Glutamatergic neuron (in vitro differentiated cells): ENCODE measurements around the gene LEMD2. TPM values are rescaled to one million over a fixed set of nuclear protein-coding genes. Genes with fewer than 3 reads are reported as not detected.
A peak's percentile ranks its signal among the peaks of the same experiment; 100 is the strongest.

ENCODE experiments used
- DNase-seq: peaks from one replicate; pipeline ENCODE4 v3.0.0; 2022
- H3K27ac Mint-ChIP-seq: one replicate; pipeline ENCODE4 v1.8.0; 2020; ENCODE audit warnings: mild to moderate bottlenecking, mixed read lengths, inconsistent platforms; ENCODE audit not compliant: unreplicated experiment
- H3K27me3 Mint-ChIP-seq: one replicate; pipeline ENCODE4 v1.8.0; 2020; ENCODE audit warnings: mild to moderate bottlenecking, moderate library complexity, mixed read lengths, inconsistent platforms; ENCODE audit not compliant: unreplicated experiment
- H3K36me3 Mint-ChIP-seq: one replicate; pipeline ENCODE4 v1.8.0; 2020; ENCODE audit warnings: mild to moderate bottlenecking, mixed read lengths, inconsistent platforms; ENCODE audit not compliant: unreplicated experiment
- H3K4me1 Mint-ChIP-seq: one replicate; pipeline ENCODE4 v1.8.0; 2020; ENCODE audit warnings: mild to moderate bottlenecking, low read depth, mixed read lengths, inconsistent platforms; ENCODE audit not compliant: unreplicated experiment
- H3K4me3 Mint-ChIP-seq: one replicate; pipeline ENCODE4 v1.8.0; 2020; ENCODE audit warnings: mild to moderate bottlenecking, mixed read lengths, inconsistent platforms; ENCODE audit not compliant: unreplicated experiment
- H3K9me3 Mint-ChIP-seq: one replicate; pipeline ENCODE4 v1.8.0; 2020; ENCODE audit warnings: mild to moderate bottlenecking, moderate library complexity, mixed read lengths, inconsistent platforms; ENCODE audit not compliant: unreplicated experiment
- total RNA-seq: library from RNA; stranded (reverse); fragmentation: NEBNext Ultra II Directional; extraction: Animal tissue kit (Norgen Biotek cat#: 25700); gene quantifications from one replicate; pipeline ENCODE4 v1.2.1, GENCODE V29; 2021; ENCODE audit not compliant: unreplicated experiment
- TF ChIP-seq, protein P1 (sequence below): fragments of 200-600 bp; sonication (generic); IDR thresholded peaks from one replicate; pipeline ENCODE4 v1.5.0; 2021; ENCODE audit not compliant: partially characterized antibody, unreplicated experiment

The LEMD2 gene
- total RNA-seq, 1 donor from 2014 or later: 82.4 TPM

DNA sequence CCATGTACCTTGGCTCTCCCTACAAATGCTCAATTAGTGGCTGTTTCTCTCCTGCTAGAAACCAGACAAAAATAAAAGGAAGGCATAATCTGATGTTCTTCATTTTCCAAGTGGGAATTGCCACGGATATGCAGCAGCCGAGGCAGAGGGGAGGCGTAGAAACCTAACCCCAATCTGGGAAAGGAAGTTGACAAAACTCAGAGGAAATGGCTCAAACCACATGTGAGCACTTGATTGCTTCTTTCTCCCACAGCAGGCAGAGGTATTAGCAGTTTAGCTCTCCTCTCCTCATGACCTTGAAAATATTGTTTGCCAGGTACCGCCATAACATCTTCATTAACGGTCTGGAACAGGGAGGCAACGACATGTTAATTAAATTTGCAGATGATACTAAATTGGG lies 18.7 kb upstream of the LEMD2 start:
- Mint-ChIP-seq H3K27me3 (peaks cover 2% of the 10 kb centered on the region), H3K4me3 (peak overlapping the region; percentile 14), H3K9me3 (peaks cover 13% of the 10 kb centered on the region), H3K4me1 (peaks cover 69% of the 10 kb centered on the region), H3K27ac (no peak overlapping the region), H3K36me3 (no peaks in the 10 kb centered on the region)
- TF ChIP-seq, protein P1, sequence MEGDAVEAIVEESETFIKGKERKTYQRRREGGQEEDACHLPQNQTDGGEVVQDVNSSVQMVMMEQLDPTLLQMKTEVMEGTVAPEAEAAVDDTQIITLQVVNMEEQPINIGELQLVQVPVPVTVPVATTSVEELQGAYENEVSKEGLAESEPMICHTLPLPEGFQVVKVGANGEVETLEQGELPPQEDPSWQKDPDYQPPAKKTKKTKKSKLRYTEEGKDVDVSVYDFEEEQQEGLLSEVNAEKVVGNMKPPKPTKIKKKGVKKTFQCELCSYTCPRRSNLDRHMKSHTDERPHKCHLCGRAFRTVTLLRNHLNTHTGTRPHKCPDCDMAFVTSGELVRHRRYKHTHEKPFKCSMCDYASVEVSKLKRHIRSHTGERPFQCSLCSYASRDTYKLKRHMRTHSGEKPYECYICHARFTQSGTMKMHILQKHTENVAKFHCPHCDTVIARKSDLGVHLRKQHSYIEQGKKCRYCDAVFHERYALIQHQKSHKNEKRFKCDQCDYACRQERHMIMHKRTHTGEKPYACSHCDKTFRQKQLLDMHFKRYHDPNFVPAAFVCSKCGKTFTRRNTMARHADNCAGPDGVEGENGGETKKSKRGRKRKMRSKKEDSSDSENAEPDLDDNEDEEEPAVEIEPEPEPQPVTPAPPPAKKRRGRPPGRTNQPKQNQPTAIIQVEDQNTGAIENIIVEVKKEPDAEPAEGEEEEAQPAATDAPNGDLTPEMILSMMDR: no peak
- no peak for DNase-seq

- H3K36me3 Mint-ChIP-seq: no peaks in the 10 kb centered on the region
- H3K9me3 Mint-ChIP-seq: peaks cover 10% of the 10 kb centered on the region
- H3K4me1 Mint-ChIP-seq: peaks cover 65% of the 10 kb centered on the region
- no peak overlapping the region for H3K27ac Mint-ChIP-seq
- no peak overlapping the region for H3K4me3 Mint-ChIP-seq
- TF ChIP-seq, protein P1: no peak
- H3K27me3 Mint-ChIP-seq: peaks cover 2% of the 10 kb centered on the region
- no peak for DNase-seq
Measured at GRCh38 chr6:33806841-33807240, 17.9 kb upstream of the LEMD2 start.

DNA sequence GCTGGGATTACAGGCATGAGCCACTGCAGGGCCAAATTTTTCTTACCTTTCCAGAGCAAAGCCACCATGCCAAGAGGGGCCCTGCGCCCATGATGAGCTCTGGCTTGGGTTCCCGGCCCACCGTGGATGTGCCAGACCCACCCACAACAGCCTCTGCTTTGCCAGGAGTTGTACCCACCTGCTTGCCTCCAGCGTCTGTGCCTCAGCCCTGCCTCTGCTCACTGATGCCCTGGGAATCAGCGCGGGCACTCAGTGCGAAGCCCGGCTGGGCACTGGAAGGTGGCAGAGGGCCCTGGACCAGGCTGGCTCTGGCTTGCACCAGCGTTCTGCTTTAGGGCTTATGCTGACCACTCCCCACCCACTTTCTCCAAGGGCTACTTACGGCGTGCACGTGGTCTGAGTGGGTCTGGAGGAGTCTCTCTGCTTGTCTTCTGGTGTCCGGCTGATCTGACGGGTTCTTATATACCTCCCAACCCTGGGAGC lies 14.7 kb upstream of the LEMD2 start, which contains the start of gene MLN:
TSS of gene MLN (minus strand) at position 433 of the 483 bp plus-strand sequence. CDS start 2,840 bp downstream, outside the sequence.
- no peaks in the 10 kb centered on the region for H3K36me3 Mint-ChIP-seq
- peak within 1 kb of the TSS; percentile 40 for H3K27ac Mint-ChIP-seq
- H3K27me3 Mint-ChIP-seq: peaks cover 2% of the 10 kb centered on the region
- TF ChIP-seq, protein P1: no peak
- peaks cover 8% of the 10 kb centered on the region for H3K9me3 Mint-ChIP-seq
- H3K4me1 Mint-ChIP-seq: peaks cover 55% of the 10 kb centered on the region
- DNase-seq: no peak
- no peak within 1 kb of the TSS for H3K4me3 Mint-ChIP-seq

GRCh38 chr6:33802186-33802958 lies 13.4 kb upstream of the LEMD2 start:
- no peaks in the 10 kb centered on the region for H3K36me3 Mint-ChIP-seq
- peak overlapping the region; percentile 36 for H3K27ac Mint-ChIP-seq
- peaks cover 13% of the 10 kb centered on the region for H3K9me3 Mint-ChIP-seq
- peaks cover 3% of the 10 kb centered on the region for H3K27me3 Mint-ChIP-seq
- peaks cover 52% of the 10 kb centered on the region for H3K4me1 Mint-ChIP-seq
- H3K4me3 Mint-ChIP-seq: no peak overlapping the region
- TF ChIP-seq, protein P1: no peak
- no peak for DNase-seq

DNA sequence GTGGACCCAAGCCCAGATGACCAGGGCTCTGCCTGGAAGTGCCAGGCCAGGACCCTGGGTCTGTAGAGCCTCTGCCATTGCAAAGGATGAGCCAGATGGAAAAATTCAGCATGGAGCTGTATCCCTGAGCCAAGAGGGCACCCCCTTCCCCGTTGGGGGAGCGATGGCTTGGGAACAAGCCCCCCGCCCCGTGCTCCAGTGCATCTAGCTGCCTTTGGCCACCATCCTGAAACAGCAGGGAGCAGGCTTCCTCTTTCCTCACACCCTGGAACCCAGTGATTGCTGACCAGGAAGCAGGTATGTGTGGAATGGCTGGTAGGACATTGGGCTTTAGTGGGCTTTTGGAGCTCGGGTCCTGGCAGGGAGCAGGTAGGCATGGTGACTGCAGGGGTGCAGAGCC lies 12.7 kb upstream of the LEMD2 start:
- Mint-ChIP-seq H3K27me3 (peaks cover 3% of the 10 kb centered on the region), H3K4me1 (peaks cover 49% of the 10 kb centered on the region), H3K36me3 (no peaks in the 10 kb centered on the region), H3K9me3 (peaks cover 14% of the 10 kb centered on the region), H3K27ac (no peak overlapping the region), H3K4me3 (no peak overlapping the region)
- no peak for DNase-seq
- TF ChIP-seq, protein P1: no peak
